Endothelial cell of hepatic sinusoid (primary cell): Measurements from ENCODE around the gene NAGLU.

Experiments
- in situ Hi-C: cut with HindIII; loops from 2 replicates; pipeline ENCODE4 v1.10.0; 2017; ENCODE audit warnings: low sequenced_read_pairs

NAGLU gene

GRCh38 chr17:42536048-42536371 is at the start of gene NAGLU:
Gene NAGLU, plus strand, starts transcription at chr17:42536241. Its CDS starts 32 bp downstream, at chr17:42536273.
- in situ Hi-C loops, result no loop called here

GRCh38 chr17:42488032-42488431 is 48.0 kb upstream of the NAGLU start:
- in situ Hi-C loops, result no loop called here

GRCh38 chr17:42493319-42493718 is 42.7 kb upstream of the NAGLU start:
- in situ Hi-C loops, result no loop called here

- in situ Hi-C loops, result no loop called here
Measured at GRCh38 chr17:42494673-42495072, 41.4 kb upstream of the NAGLU start.

GRCh38 chr17:42498828-42499227 is 37.2 kb upstream of the NAGLU start:
- in situ Hi-C loops, result no loop called here

- in situ Hi-C loops, result no loop called here
Measured at GRCh38 chr17:42502091-42502490, 34.0 kb upstream of the NAGLU start.

- in situ Hi-C loops, result no loop called here
Measured at GRCh38 chr17:42502926-42503325, 33.1 kb upstream of the NAGLU start.

GRCh38 chr17:42507671-42508070 is 28.4 kb upstream of the NAGLU start:
- in situ Hi-C loops, result no loop called here

- in situ Hi-C loops, result no loop called here
Measured at GRCh38 chr17:42508426-42509165, 27.4 kb upstream of the NAGLU start.

GRCh38 chr17:42509409-42509808 is 26.6 kb upstream of the NAGLU start:
- in situ Hi-C loops, result no loop called here

- in situ Hi-C loops, result loop anchor here (10.0 kb wide), 1 partner anchor 305 kb away; no protein-coding TSS in a partner anchor
Measured at GRCh38 chr17:42509841-42510240, 26.2 kb upstream of the NAGLU start.

- in situ Hi-C loops, result loop anchor here (10.0 kb wide), 1 partner anchor 307 kb away; no protein-coding TSS in a partner anchor
Measured at GRCh38 chr17:42512246-42512645, 23.8 kb upstream of the NAGLU start.

- in situ Hi-C loops, result loop anchor here (10.0 kb wide), 1 partner anchor 308 kb away; no protein-coding TSS in a partner anchor
Measured at GRCh38 chr17:42512733-42513251, 23.2 kb upstream of the NAGLU start.

- in situ Hi-C loops, result loop anchor here (10.0 kb wide), 1 partner anchor 309 kb away; no protein-coding TSS in a partner anchor
Measured at GRCh38 chr17:42513686-42514085, 22.4 kb upstream of the NAGLU start.

GRCh38 chr17:42514279-42514678 is 21.8 kb upstream of the NAGLU start:
- in situ Hi-C loops, result loop anchor here (10.0 kb wide), 1 partner anchor 309 kb away; no protein-coding TSS in a partner anchor

GRCh38 chr17:42514867-42515266 is 21.2 kb upstream of the NAGLU start:
- in situ Hi-C loops, result loop anchor here (5.0 to 10.0 kb wide), 2 partner anchors 93 to 310 kb away; partner anchors contain the start of gene CAVIN1

- in situ Hi-C loops, result loop anchor here (5.0 to 10.0 kb wide), 2 partner anchors 95 to 313 kb away; partner anchors contain the start of gene CAVIN1
Measured at GRCh38 chr17:42517516-42517915, 18.5 kb upstream of the NAGLU start.

GRCh38 chr17:42518046-42518754 is 17.8 kb upstream of the NAGLU start:
- in situ Hi-C loops, result loop anchor here (5.0 to 10.0 kb wide), 2 partner anchors 96 to 313 kb away; partner anchors contain the start of gene CAVIN1

- in situ Hi-C loops, result loop anchor here (5.0 to 10.0 kb wide), 2 partner anchors 97 to 314 kb away; partner anchors contain the start of gene CAVIN1
Measured at GRCh38 chr17:42518755-42519545, 17.1 kb upstream of the NAGLU start.
